ENCODE data around the gene DOP1A.

- TF ChIP-seq CTCF (conservative IDR thresholded peaks at IDR 0.05 in 1 of 2, IDR thresholded peaks at IDR 0.05 in 1 of 2; ENCODE audit: extremely low read depth in 1 of 2, insufficient read depth in 1 of 2, low read depth in 1 of 2, low read length in 2 of 2) = no peak
- TF ChIP-seq EZH2 (IDR thresholded peaks at IDR 0.05; ENCODE audit: borderline replicate concordance, low read length) = no peak
These were observed 83.6 kb downstream of the DOP1A start for GRCh38 chr6:83151114-83151513.

Measured in mammary epithelial cell (primary cell).